Measurements from ENCODE around the gene TTYH3. TPM values are rescaled to one million over a fixed set of nuclear protein-coding genes. Genes with fewer than 3 reads are reported as not detected.

The TTYH3 gene
- total and polyA plus RNA-seq, 2 of the 13 experiments (the other 11 are each of a cell fraction or from before 2014, with no cell fraction given) = 26.3 to 50.0 TPM

GRCh38 chr7:2663121-2663886 is 31.5 kb downstream of the TTYH3 start (continued):
- TF ChIP-seq ARID5B (CRISPR knock-in tag; IDR thresholded peaks at IDR 0.05) (peak; percentile 91), BHLHE40 (IDR thresholded peaks at IDR 0.05; ENCODE audit: low read length) (peak; percentile 96), ZMAT3 (CRISPR knock-in tag; conservative IDR thresholded peaks at IDR 0.05) (peak; percentile 98), CC2D1A (CRISPR knock-in tag; IDR thresholded peaks at IDR 0.05) (no peak), SAFB2 (CRISPR knock-in tag; IDR thresholded peaks at IDR 0.05; ENCODE audit: borderline replicate concordance, low read depth) (peak; percentile 88; the same call in 1 of the 2 replicates), ZSCAN21 (CRISPR knock-in tag; IDR thresholded peaks at IDR 0.05; ENCODE audit: borderline replicate concordance) (peak; percentile 96), SP4 (CRISPR knock-in tag; IDR thresholded peaks at IDR 0.05) (peak; percentile 74; the same call in 1 of the 2 replicates), LBX2 (CRISPR knock-in tag; IDR thresholded peaks at IDR 0.05; ENCODE audit: borderline replicate concordance) (peak; percentile 92; the same call in 1 of the 2 replicates), ZNF317 (CRISPR knock-in tag; IDR thresholded peaks at IDR 0.05) (peak; percentile 89), CSRNP1 (CRISPR knock-in tag; IDR thresholded peaks at IDR 0.05) (peak; percentile 92; the same call in 1 of the 2 replicates), STAT6 (CRISPR knock-in tag; IDR thresholded peaks at IDR 0.05; ENCODE audit: borderline replicate concordance) (0 out of 2 replicates have a peak, but pooled peaks have one; percentile 39), SALL2 (CRISPR knock-in tag; IDR thresholded peaks at IDR 0.05) (peak; percentile 39; the same call in 1 of the 2 replicates), ESRRA (CRISPR knock-in tag; IDR thresholded peaks at IDR 0.05; ENCODE audit: low read depth) (peak; percentile 92), ZBTB42 (CRISPR knock-in tag; IDR thresholded peaks at IDR 0.05) (peak; percentile 81; the same call in 1 of the 2 replicates), ZSCAN31 (CRISPR knock-in tag; IDR thresholded peaks at IDR 0.05; ENCODE audit: low read depth) (peak; percentile 75), ZNF260 (CRISPR knock-in tag; IDR thresholded peaks at IDR 0.05; ENCODE audit: borderline replicate concordance, low read depth) (no peak)

Measured in HepG2 (cell line).